HepG2 (cell line): ENCODE data around the gene ARHGAP5. TPM values are rescaled to one million over a fixed set of nuclear protein-coding genes. Genes with fewer than 3 reads are reported as not detected.

Experiments used
- DR1 ChIP-seq: sonication (generic); formaldehyde crosslinking; IDR thresholded peaks from 2 replicates; pipeline ENCODE4 v1.8.0; 2021; ENCODE audit warnings: mild to moderate bottlenecking, missing genetic modification reagents, inconsistent platforms
- ERF ChIP-seq: IDR thresholded peaks from 2 replicates; pipeline ENCODE4 v1.6.1; 2018; ENCODE audit warnings: missing biosample characterization, missing genetic modification reagents
- GTF2F1 ChIP-seq: fragments of 150-350 bp; IDR thresholded peaks from 2 replicates; pipeline ENCODE4 v1.6.1; 2014; ENCODE audit warnings: low read length
- KDM5B ChIP-seq: sonication (generic); formaldehyde crosslinking; IDR thresholded peaks from 2 replicates; pipeline ENCODE4 v1.4.0; 2020; ENCODE audit warnings: missing genetic modification reagents, mild to moderate bottlenecking, borderline replicate concordance
- KLF15 ChIP-seq: sonication (generic); formaldehyde crosslinking; IDR thresholded peaks from 2 replicates; pipeline ENCODE4 v1.8.1; 2023; ENCODE audit warnings: borderline replicate concordance, mild to moderate bottlenecking, inconsistent platforms, missing genetic modification reagents, mixed read lengths
- KMT2B ChIP-seq: IDR thresholded peaks from 2 replicates; pipeline ENCODE4 v1.6.1; 2016; ENCODE audit warnings: missing genetic modification reagents, missing compliant biosample characterization
- MAFF ChIP-seq: IDR thresholded peaks from 2 replicates; pipeline ENCODE4 v1.6.1; 2011; ENCODE audit warnings: low read depth, low read length, improper control_type of control experiment
- NCOR1 ChIP-seq: fragments of 200-600 bp; sonication (generic); IDR thresholded peaks from 2 replicates; pipeline ENCODE4 v1.7.0; 2017; ENCODE audit warnings: antibody characterized with exemption, low read length, borderline replicate concordance
- NFE2L2 ChIP-seq: fragments of 150-350 bp; IDR thresholded peaks from 2 replicates; pipeline ENCODE4 v1.6.1; 2014; ENCODE audit warnings: low read length
- RNF2 ChIP-seq: fragments of 450-650 bp; conservative IDR thresholded peaks from 2 replicates; pipeline ENCODE4 v1.6.1; 2016; ENCODE audit warnings: low read depth
- SSRP1 ChIP-seq: IDR thresholded peaks from 2 replicates; pipeline ENCODE4 v1.6.1; 2016; ENCODE audit warnings: control low read depth
- TARDBP ChIP-seq: sonication (generic); formaldehyde crosslinking; IDR thresholded peaks from 2 replicates; pipeline ENCODE4 v1.8.0; 2022; ENCODE audit warnings: mild to moderate bottlenecking, missing genetic modification reagents
- ZBTB10 ChIP-seq: sonication (generic); formaldehyde crosslinking; IDR thresholded peaks from 2 replicates; pipeline ENCODE4 v1.4.0; 2020; ENCODE audit warnings: missing genetic modification reagents, borderline replicate concordance
- ZNF276 ChIP-seq: sonication (generic); formaldehyde crosslinking; IDR thresholded peaks from 2 replicates; pipeline ENCODE4 v1.4.0; 2020; ENCODE audit warnings: mild to moderate bottlenecking, low read depth, missing genetic modification reagents
- ZNF333 ChIP-seq: sonication (generic); formaldehyde crosslinking; IDR thresholded peaks from 2 replicates; pipeline ENCODE4 v1.4.0; 2020; ENCODE audit warnings: mild to moderate bottlenecking, missing genetic modification reagents, borderline replicate concordance
- ZNF431 ChIP-seq: sonication (generic); formaldehyde crosslinking; IDR thresholded peaks from 2 replicates; pipeline ENCODE4 v1.9.0; 2022; ENCODE audit warnings: missing genetic modification reagents, low read depth, mild to moderate bottlenecking, borderline replicate concordance
- ZNF598 ChIP-seq: sonication (generic); formaldehyde crosslinking; IDR thresholded peaks from 2 replicates; pipeline ENCODE4 v1.5.1; 2020; ENCODE audit warnings: mild to moderate bottlenecking, missing genetic modification reagents, borderline replicate concordance
- ZNF614 ChIP-seq: IDR thresholded peaks from 2 replicates; pipeline ENCODE4 v1.6.1; 2018; ENCODE audit warnings: missing biosample characterization, missing genetic modification reagents, inconsistent platforms, borderline replicate concordance
- ZNF746 ChIP-seq: sonication (generic); formaldehyde crosslinking; IDR thresholded peaks from 2 replicates; pipeline ENCODE4 v1.8.0; 2022; ENCODE audit warnings: mild to moderate bottlenecking, missing genetic modification reagents
- ZSCAN20 ChIP-seq: sonication (generic); formaldehyde crosslinking; IDR thresholded peaks from 2 replicates; pipeline ENCODE4 v1.4.0; 2020; ENCODE audit warnings: missing genetic modification reagents, mild to moderate bottlenecking, borderline replicate concordance
- polyA plus RNA-seq, 8 experiments: library from polyadenylated mRNA; depleted of rRNA in 3 of 8; stranded (reverse) in 7 of 8; unstranded in 1 of 8; fragments of >200 nt; fragmentation: Illumina TruSeq in 4 of 8; extraction: Trizol in 4 of 8; gene quantifications; 2 replicates each; pipeline versions ENCODE4 v1.2.1 to v1.2.3, GENCODE V29; 2011 to 2016; ENCODE audit warnings: low read depth in 4 of 8, missing spikeins in 1 of 8, mixed read lengths in 1 of 8; ENCODE audit not compliant: insufficient read depth in 1 of 8
- total RNA-seq, 5 experiments: library from RNA; depleted of rRNA; stranded (reverse); fragments of >200 nt; fragmentation: Illumina TruSeq; extraction: Trizol; gene quantifications; 2 replicates each; pipeline ENCODE4 v1.2.3, GENCODE V29; 2016; ENCODE audit warnings: low read depth in 1 of 5
- TF ChIP-seq, protein P1 (sequence below): sonication (generic); formaldehyde crosslinking; IDR thresholded peaks from 2 replicates; pipeline ENCODE4 v1.8.0; 2022; ENCODE audit warnings: mild to moderate bottlenecking, missing genetic modification reagents
- TF ChIP-seq, protein P2 (sequence below): sonication (generic); formaldehyde crosslinking; IDR thresholded peaks from 2 replicates; pipeline ENCODE4 v1.4.0; 2020; ENCODE audit warnings: missing genetic modification reagents

ARHGAP5 gene
- total and polyA plus RNA-seq, 2 of the 13 experiments (the other 11 are each of a cell fraction or from before 2014, with no cell fraction given) = 33.7 to 144 TPM

DNA sequence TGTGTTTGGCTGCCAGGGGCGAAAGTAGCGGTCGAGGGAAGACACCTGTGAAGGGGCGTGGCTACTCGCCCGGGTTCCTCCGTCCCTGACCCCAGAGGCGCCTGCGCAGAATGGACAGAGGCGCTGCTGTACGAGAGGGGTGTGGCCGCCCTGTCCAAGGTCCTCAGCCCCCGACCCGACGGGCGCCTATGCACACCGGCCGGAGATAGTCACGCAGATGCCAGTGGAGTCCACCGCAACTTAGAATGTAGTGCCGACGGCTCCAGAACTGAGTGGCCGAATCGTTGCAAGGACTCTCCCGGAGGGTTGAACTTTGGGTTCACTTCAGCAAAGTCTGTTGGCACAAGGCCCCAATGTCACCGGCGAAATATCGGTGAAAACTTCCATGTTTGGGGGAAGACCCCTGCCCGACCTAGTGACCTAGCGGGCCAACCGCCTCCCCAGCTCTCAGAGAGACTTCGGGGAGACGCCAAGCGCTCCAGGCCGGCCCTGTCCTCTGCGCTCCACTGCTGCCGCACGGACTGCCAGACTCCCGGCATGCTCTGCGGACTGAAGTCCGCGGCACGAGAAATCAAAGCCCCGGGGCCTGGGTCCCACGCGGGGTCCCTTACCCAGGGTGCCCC is 124.2 kb downstream of the ARHGAP5 start (continued):
- peak; percentile 71; the same call in 1 of the 2 replicates for TF ChIP-seq ZBTB10 (CRISPR knock-in tag)
- TF ChIP-seq ERF (CRISPR knock-in tag) = peak; percentile 81
- peak; percentile 100; the same call in 1 of the 2 replicates for TF ChIP-seq ZNF598 (CRISPR knock-in tag)
- TF ChIP-seq NFE2L2 = no peak
- peak; percentile 97; the same call in 1 of the 2 replicates for TF ChIP-seq NCOR1
- TF ChIP-seq SSRP1 = peak; percentile 91; the same call in 1 of the 2 replicates
- TF ChIP-seq KMT2B (CRISPR knock-in tag) = peak; percentile 95
- TF ChIP-seq ZNF431 (CRISPR knock-in tag) = peak; percentile 88; the same call in 1 of the 2 replicates
- TF ChIP-seq KLF15 (CRISPR knock-in tag) = peak; percentile 92; the same call in 1 of the 2 replicates
- TF ChIP-seq ZNF746 (CRISPR knock-in tag) = peak; percentile 83
- peak; percentile 75 for TF ChIP-seq ZNF614 (CRISPR knock-in tag)
- TF ChIP-seq, protein P1, sequence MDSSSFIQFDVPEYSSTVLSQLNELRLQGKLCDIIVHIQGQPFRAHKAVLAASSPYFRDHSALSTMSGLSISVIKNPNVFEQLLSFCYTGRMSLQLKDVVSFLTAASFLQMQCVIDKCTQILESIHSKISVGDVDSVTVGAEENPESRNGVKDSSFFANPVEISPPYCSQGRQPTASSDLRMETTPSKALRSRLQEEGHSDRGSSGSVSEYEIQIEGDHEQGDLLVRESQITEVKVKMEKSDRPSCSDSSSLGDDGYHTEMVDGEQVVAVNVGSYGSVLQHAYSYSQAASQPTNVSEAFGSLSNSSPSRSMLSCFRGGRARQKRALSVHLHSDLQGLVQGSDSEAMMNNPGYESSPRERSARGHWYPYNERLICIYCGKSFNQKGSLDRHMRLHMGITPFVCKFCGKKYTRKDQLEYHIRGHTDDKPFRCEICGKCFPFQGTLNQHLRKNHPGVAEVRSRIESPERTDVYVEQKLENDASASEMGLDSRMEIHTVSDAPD = peak; percentile 87
- TF ChIP-seq RNF2 = peak; percentile 89
- TF ChIP-seq MAFF = no peak
- peak; percentile 99 for TF ChIP-seq ZNF333 (CRISPR knock-in tag)
- TF ChIP-seq GTF2F1 = no peak
- TF ChIP-seq DR1 (CRISPR knock-in tag) = no peak; the same call in 1 of the 2 replicates
- peak; percentile 100 for TF ChIP-seq KDM5B (CRISPR knock-in tag)
- TF ChIP-seq, protein P2, sequence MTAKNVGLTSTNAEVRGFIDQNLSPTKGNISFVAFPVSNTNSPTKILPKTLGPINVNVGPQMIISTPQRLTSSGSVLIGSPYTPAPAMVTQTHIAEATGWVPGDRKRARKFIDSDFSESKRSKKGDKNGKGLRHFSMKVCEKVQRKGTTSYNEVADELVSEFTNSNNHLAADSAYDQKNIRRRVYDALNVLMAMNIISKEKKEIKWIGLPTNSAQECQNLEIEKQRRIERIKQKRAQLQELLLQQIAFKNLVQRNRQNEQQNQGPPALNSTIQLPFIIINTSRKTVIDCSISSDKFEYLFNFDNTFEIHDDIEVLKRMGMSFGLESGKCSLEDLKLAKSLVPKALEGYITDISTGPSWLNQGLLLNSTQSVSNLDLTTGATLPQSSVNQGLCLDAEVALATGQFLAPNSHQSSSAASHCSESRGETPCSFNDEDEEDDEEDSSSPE = peak; percentile 80
- peak; percentile 68 for TF ChIP-seq TARDBP (CRISPR knock-in tag)
- peak; percentile 83; the same call in 1 of the 2 replicates for TF ChIP-seq ZNF276 (CRISPR knock-in tag)
- TF ChIP-seq ZSCAN20 (CRISPR knock-in tag) = peak; percentile 96
